B cell (primary cell): ENCODE data around the gene NFKBIL1. TPM values are rescaled to one million over a fixed set of nuclear protein-coding genes. Genes with fewer than 3 reads are reported as not detected.
A peak's percentile ranks its signal among the peaks of the same experiment; 100 is the strongest.
"Not testable (repeated sequence)": the region's sequence is repeated elsewhere in the genome, so short reads cannot be mapped to it uniquely, and the experiment has no call there.

Source experiments
- ATAC-seq: fragments of 200-7000 bp; cut with Tn5 transposase; one replicate; pipeline ENCODE4 v1.10.0; 2021; ENCODE audit warnings: low read depth, mild to moderate bottlenecking, moderate number of reproducible peaks, moderate library complexity
- CTCF ChIA-PET: fragments of 350-600 bp; sonication (Branson Sonifier 250); formaldehyde crosslinking; loops from one replicate; lab custom pipeline; 2021; ENCODE audit warnings: antibody characterized with exemption, inconsistent platforms; lab: Charles Lee
- POLR2A ChIA-PET: fragments of 350-600 bp; sonication (Branson Sonifier 250); formaldehyde crosslinking; loops from one replicate; lab custom pipeline; 2021; ENCODE audit warnings: antibody characterized with exemption; lab: Charles Lee
- DNase-seq: peaks from one replicate; pipeline ENCODE4 v3.0.0; 2013
- H2AFZ ChIP-seq: 2 replicates; pipeline ENCODE4 v1.6.1; 2012; ENCODE audit warnings: mild to moderate bottlenecking, low read depth, low read length; ENCODE audit not compliant: insufficient read depth, poor library complexity, severe bottlenecking
- H3K27ac ChIP-seq, 2 donors: 1 replicate in 1 of 2; 2 replicates in 1 of 2; pipeline ENCODE4 v1.5.1; 2012 to 2013; ENCODE audit warnings: low read length in 2 of 2, mild to moderate bottlenecking in 2 of 2, moderate library complexity in 1 of 2
- H3K27me3 ChIP-seq, 4 experiments: fragments of 200-600 bp in 1 of 4; sonication (generic) in 1 of 4; replicated peaks in 1 of 4; 1 replicate in 2 of 4; 2 replicates in 2 of 4; pipeline versions ENCODE4 v1.6.1 to v1.7.0; 2013 to 2016; ENCODE audit warnings: low read length in 3 of 4, mild to moderate bottlenecking in 2 of 4, mixed read lengths in 1 of 4, moderate library complexity in 1 of 4; ENCODE audit not compliant: insufficient read depth in 4 of 4, control insufficient read depth in 3 of 4; ENCODE audit errors: control extremely low read depth in 1 of 4
- H3K36me3 ChIP-seq, 2 experiments: replicated peaks in 1 of 2; 1 replicate in 1 of 2; 2 replicates in 1 of 2; pipeline versions ENCODE4 v1.6.1 to v1.7.1; 2013; ENCODE audit warnings: low read length in 1 of 2; ENCODE audit not compliant: insufficient read depth in 2 of 2, control insufficient read depth in 1 of 2; ENCODE audit errors: control extremely low read depth in 1 of 2, extremely low read depth in 1 of 2
- H3K4me1 ChIP-seq, 2 donors: fragments of 200-600 bp in 1 of 2; sonication (generic) in 1 of 2; 1 replicate in 1 of 2; 2 replicates in 1 of 2; pipeline versions ENCODE4 v1.5.1 to v1.6.1; 2013 to 2017; ENCODE audit warnings: low read length in 2 of 2; ENCODE audit not compliant: control insufficient read depth in 2 of 2, insufficient read depth in 2 of 2
- H3K4me2 ChIP-seq: replicated peaks from 2 replicates; pipeline ENCODE3; 2012; ENCODE audit warnings: mild to moderate bottlenecking, low read depth, low read length; ENCODE audit not compliant: poor library complexity, severe bottlenecking
- H3K4me3 ChIP-seq, 5 experiments: fragments of 200-600 bp in 1 of 5; sonication (generic) in 1 of 5; 1 replicate in 3 of 5; 2 replicates in 2 of 5; pipeline versions ENCODE4 v1.5.1 to v1.7.0; 2011 to 2016; ENCODE audit warnings: low read length in 4 of 5, mild to moderate bottlenecking in 4 of 5, low read depth in 2 of 5, control low read depth in 1 of 5, moderate library complexity in 1 of 5; ENCODE audit not compliant: insufficient read depth in 1 of 5; ENCODE audit errors: control extremely low read depth in 1 of 5, extremely low read depth in 1 of 5
- H3K79me2 ChIP-seq: fragments of 200-600 bp; sonication (generic); one replicate; pipeline ENCODE4 v1.6.0; 2016; ENCODE audit warnings: low read length; ENCODE audit not compliant: control insufficient read depth, insufficient read depth
- H3K9ac ChIP-seq: fragments of 200-600 bp; sonication (generic); 2 replicates; pipeline ENCODE4 v1.6.1; 2017; ENCODE audit warnings: mild to moderate bottlenecking, low read length, moderate library complexity
- H3K9me3 ChIP-seq, 3 donors: one replicate each; pipeline versions ENCODE4 v1.6.1 to v1.7.1; 2013; ENCODE audit warnings: low read length in 2 of 3; ENCODE audit not compliant: control insufficient read depth in 2 of 3, insufficient read depth in 1 of 3; ENCODE audit errors: control extremely low read depth in 1 of 3
- H4K20me1 ChIP-seq: 2 replicates; pipeline ENCODE4 v1.6.0; 2012; ENCODE audit warnings: mild to moderate bottlenecking, low read length; ENCODE audit not compliant: insufficient read depth, control insufficient read depth, poor library complexity, severe bottlenecking
- H3K27ac Mint-ChIP-seq: one replicate; pipeline ENCODE4 v1.8.0; 2021; ENCODE audit warnings: mixed read lengths
- H3K27me3 Mint-ChIP-seq: one replicate; pipeline ENCODE4 v1.8.0; 2021; ENCODE audit warnings: mixed read lengths
- H3K4me1 Mint-ChIP-seq: one replicate; pipeline ENCODE4 v1.8.0; 2021; ENCODE audit warnings: mixed read lengths
- H3K4me3 Mint-ChIP-seq: one replicate; pipeline ENCODE4 v1.8.0; 2021; ENCODE audit warnings: mixed read lengths
- H3K9me3 Mint-ChIP-seq: one replicate; pipeline ENCODE4 v1.8.0; 2022; ENCODE audit warnings: mixed read lengths; ENCODE audit not compliant: insufficient read depth
- CTCF ChIP-seq: fragments of 200-600 bp; IDR thresholded peaks from one replicate; pipeline ENCODE4 v1.8.0; 2022; ENCODE audit warnings: antibody characterized with exemption, mild to moderate bottlenecking
- EZH2 ChIP-seq: IDR thresholded peaks from 2 replicates; pipeline ENCODE4 v1.6.1; 2012; ENCODE audit warnings: borderline replicate concordance, low read depth, mild to moderate bottlenecking, moderate library complexity, low read length; ENCODE audit not compliant: insufficient read depth, poor library complexity, severe bottlenecking
- WGBS: methylation state at CpG from one replicate; pipeline ENCODE4 v1.1.5; 2013; ENCODE audit warnings: missing lambda C conversion rate; ENCODE audit not compliant: insufficient coverage; 5-methylcytosine and 5-hydroxymethylcytosine counted together
- intact Hi-C: fragments of 100-400 bp; cut with micrococcal nuclease; formaldehyde crosslinking; loops from one replicate; pipeline ENCODE4 v1.10.0; 2022
- polyA plus RNA-seq: library from polyadenylated mRNA; depleted of rRNA; stranded (reverse); fragments of >200 nt; gene quantifications from 2 replicates; pipeline ENCODE4 v1.2.3, GENCODE V29; 2012
- total RNA-seq, 2 donors: library from RNA; stranded (reverse); fragments of 120-200 nt in 1 of 2; gene quantifications; 1 replicate in 1 of 2; 2 replicates in 1 of 2; pipeline versions ENCODE4 v1.2.3 to v1.2.4, GENCODE V29; 2013 to 2022

NFKBIL1 gene
- total and polyA plus RNA-seq, 2 donors (not counting 1 experiment from before 2014, with no cell fraction given) = 10.3 to 18.4 TPM

GRCh38 chr6:31498748-31499147, 48.7 kb upstream of the NFKBIL1 start:
- H3K79me2 ChIP-seq = peaks cover 93% of the 10 kb centered on the region

DNA sequence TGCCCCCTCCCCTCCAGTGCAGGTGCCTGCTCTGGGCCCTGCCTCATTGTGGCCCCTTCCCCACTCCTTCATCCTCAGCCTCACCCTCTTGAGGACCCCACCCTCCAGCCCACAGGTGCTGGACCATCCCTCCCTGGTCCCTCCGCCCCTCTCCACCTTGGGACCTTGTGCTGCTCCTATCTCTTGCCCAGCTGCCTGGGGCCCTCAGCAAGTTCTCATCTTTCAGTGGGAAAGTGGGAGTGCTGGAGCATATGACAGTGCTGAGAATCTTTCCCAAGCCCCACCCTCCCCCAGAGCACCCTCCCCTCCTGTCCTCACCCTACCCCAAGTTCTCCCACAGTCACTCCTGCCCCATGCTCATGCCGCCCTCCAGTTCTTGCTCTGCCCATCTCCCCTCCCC, 47.8 kb upstream of the NFKBIL1 start:
- CTCF ChIA-PET = not testable (repeated sequence)
- peak overlapping the region; percentile 83 for H3K4me3 Mint-ChIP-seq
- H3K79me2 ChIP-seq = peaks cover 93% of the 10 kb centered on the region

More at GRCh38 chr6:31498748-31499147, 48.7 kb upstream of the NFKBIL1 start:
- H3K4me1 ChIP-seq = peaks cover 33 to 37% of the 10 kb centered on the region in 2 donors
- no peaks in the 10 kb centered on the region for H3K27me3 ChIP-seq
- H2AFZ ChIP-seq = no peak overlapping the region
- DNase-seq = no peak
- Mint-ChIP-seq H3K4me3 (peak overlapping the region; percentile 83), H3K4me1 (peaks cover 67% of the 10 kb centered on the region), H3K27me3 (no peaks in the 10 kb centered on the region), H3K27ac (peak overlapping the region; percentile 64), H3K9me3 (no peaks in the 10 kb centered on the region)
- peak overlapping the region; percentile 93 for H3K4me2 ChIP-seq
- H3K36me3 ChIP-seq = no peaks in the 10 kb centered on the region
- no peak for TF ChIP-seq CTCF
- TF ChIP-seq EZH2 = no peak
- no peaks in the 10 kb centered on the region for H3K9me3 ChIP-seq
- no peak overlapping the region for H3K9ac ChIP-seq
- intact Hi-C loops = loop anchor here (1.0 to 10.0 kb wide), 3 partner anchors 43 to 696 kb away; partner anchors contain the start of genes GPSM3, NEU1 and PBX2
- peak overlapping the region in 1 of 2 donors; percentile 86 for H3K27ac ChIP-seq
- ChIA-PET CTCF (no interaction called here), POLR2A (interaction anchor here (0.7 to 2.4 kb wide), 2 partner anchors 43 to 84 kb away, joined by 3 to 10 read pairs; partner anchors contain the start of gene DDX39B)
- peak overlapping the region in 2 of 5 experiments; percentile 35 to 64 for H3K4me3 ChIP-seq
- WGBS = 53% methylated on average over 20 of the region's 21 CpGs
- peaks cover 49% of the 10 kb centered on the region for H4K20me1 ChIP-seq
- ATAC-seq = no peak

More for the DNA sequence above, 47.8 kb upstream of the NFKBIL1 start:
- DNase-seq, H3K27me3 Mint-ChIP-seq, H3K27ac ChIP-seq, H3K9ac ChIP-seq, POLR2A ChIA-PET, H3K36me3 ChIP-seq, H3K27ac Mint-ChIP-seq, H3K4me3 ChIP-seq, H3K4me2 ChIP-seq, H3K27me3 ChIP-seq, H2AFZ ChIP-seq, H3K9me3 ChIP-seq, H3K9me3 Mint-ChIP-seq, ATAC-seq: not testable (repeated sequence)
- intact Hi-C loops = loop anchor here (10.0 kb wide), 2 partner anchors 365 to 695 kb away; partner anchors contain the start of genes GPSM3, NEU1 and PBX2
- Histone ChIP-seq H3K4me1 (peaks cover 33 to 37% of the 10 kb centered on the region in 2 donors), H4K20me1 (peaks cover 57% of the 10 kb centered on the region)
- WGBS = no CpG with 5 or more reads among the region's 2 CpGs
- peaks cover 66% of the 10 kb centered on the region for H3K4me1 Mint-ChIP-seq
